ENCODE results near the gene PARP6. TPM values are rescaled to one million over a fixed set of nuclear protein-coding genes. Genes with fewer than 3 reads are reported as not detected.
A peak's percentile ranks its signal among the peaks of the same experiment; 100 is the strongest.

PARP6 gene
- total RNA-seq, 2 experiments from 2014 or later: 48.7 to 50.1 TPM

DNA sequence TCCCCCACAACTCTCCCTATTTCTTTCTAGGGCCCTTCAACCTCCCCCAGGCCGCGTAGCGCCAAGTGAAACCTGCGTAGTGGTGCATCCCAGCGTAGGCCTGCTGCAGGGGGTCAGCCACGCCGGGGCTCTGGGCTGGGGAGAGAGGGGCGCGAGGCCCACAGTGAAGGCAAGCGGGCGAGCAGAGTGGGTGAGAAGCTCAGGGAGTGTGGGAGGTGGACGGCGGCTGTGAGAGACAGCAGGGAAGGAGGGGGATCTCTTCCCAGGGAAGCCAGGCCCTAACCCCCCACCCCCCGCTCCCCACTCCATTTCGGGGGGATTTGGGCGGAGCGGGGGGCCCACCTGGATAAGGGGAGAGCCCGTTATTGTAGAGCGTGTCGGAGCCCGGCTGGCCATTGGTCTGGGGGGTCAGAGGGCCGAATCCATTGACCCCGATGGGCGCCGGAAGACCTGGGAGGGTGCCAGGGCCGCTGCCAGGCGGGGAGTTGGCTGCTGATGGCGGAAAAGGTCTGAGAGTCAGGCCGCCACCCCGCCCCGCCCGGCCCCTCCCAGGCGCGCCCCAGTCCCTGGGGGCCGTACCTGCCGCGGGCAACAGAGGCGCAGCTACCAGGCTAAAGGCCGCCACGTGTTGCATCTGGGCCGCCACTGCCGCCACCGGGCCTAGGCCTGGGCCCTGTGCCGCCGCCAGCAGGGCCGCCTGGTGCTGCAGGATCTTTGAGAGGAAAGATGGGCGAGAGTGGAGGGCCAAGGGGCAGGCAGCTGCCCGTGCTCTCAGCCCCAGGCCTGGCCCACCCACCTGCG lies 16.6 kb upstream of the PARP6 start:
- H3K9me3 Mint-ChIP-seq: no peaks in the 10 kb centered on the region
- ChIA-PET POLR2A (interaction anchor here (0.6 kb wide), 1 partner anchor 257 kb away, joined by 3 read pairs; no protein-coding TSS in a partner anchor), CTCF (no interaction called here)
- no peak overlapping the region for H3K27ac Mint-ChIP-seq
- no peaks in the 10 kb centered on the region for H3K36me3 Mint-ChIP-seq (ENCODE audit: low read depth)
- TF ChIP-seq, protein P1, sequence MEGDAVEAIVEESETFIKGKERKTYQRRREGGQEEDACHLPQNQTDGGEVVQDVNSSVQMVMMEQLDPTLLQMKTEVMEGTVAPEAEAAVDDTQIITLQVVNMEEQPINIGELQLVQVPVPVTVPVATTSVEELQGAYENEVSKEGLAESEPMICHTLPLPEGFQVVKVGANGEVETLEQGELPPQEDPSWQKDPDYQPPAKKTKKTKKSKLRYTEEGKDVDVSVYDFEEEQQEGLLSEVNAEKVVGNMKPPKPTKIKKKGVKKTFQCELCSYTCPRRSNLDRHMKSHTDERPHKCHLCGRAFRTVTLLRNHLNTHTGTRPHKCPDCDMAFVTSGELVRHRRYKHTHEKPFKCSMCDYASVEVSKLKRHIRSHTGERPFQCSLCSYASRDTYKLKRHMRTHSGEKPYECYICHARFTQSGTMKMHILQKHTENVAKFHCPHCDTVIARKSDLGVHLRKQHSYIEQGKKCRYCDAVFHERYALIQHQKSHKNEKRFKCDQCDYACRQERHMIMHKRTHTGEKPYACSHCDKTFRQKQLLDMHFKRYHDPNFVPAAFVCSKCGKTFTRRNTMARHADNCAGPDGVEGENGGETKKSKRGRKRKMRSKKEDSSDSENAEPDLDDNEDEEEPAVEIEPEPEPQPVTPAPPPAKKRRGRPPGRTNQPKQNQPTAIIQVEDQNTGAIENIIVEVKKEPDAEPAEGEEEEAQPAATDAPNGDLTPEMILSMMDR (IDR thresholded peaks at IDR 0.05): no peak
- no peak for ATAC-seq
- peaks cover 4% of the 10 kb centered on the region for H3K4me1 Mint-ChIP-seq (ENCODE audit: low read depth)
- no peak overlapping the region for H3K4me3 Mint-ChIP-seq
- H3K27me3 Mint-ChIP-seq: no peaks in the 10 kb centered on the region
- DNase-seq: no peak
- intact Hi-C loops (cut with micrococcal nuclease): no loop called here

DNA sequence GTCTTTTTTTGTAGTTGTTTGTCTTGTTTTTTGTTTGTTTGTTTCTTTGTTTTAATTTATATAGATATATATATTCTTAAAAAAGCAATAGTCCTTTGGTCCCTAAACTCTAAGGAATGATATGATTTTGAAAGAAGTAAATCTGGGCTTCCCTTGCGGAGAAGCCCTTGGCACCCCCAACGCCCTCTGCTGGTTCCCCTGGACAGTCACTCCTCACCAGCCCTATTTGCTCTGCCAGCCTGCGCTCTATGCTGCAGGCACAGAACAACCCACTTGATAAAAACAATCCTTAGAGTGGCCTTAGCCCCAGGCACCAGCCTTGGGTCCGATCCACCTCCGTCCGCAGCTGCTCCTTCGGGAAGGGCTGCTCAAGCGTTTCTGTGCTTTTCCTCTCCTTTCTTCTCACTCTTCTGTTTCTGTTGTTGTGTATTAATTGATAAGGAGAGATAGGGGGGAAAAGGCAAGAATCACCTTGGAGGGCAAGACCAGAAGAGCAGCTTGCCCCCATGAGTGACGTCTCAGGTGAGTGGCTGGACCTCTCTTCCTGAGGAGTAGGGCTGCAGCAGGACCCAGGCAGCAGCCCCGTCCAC lies 13.7 kb upstream of the PARP6 start:
- intact Hi-C loops (cut with micrococcal nuclease): no loop called here
- Mint-ChIP-seq H3K36me3 (ENCODE audit: low read depth) (no peaks in the 10 kb centered on the region), H3K27ac (no peak overlapping the region), H3K4me1 (ENCODE audit: low read depth) (peaks cover 4% of the 10 kb centered on the region), H3K27me3 (no peaks in the 10 kb centered on the region), H3K9me3 (no peaks in the 10 kb centered on the region), H3K4me3 (no peak overlapping the region)
- peak; percentile 56 for DNase-seq
- TF ChIP-seq, protein P1 (IDR thresholded peaks at IDR 0.05): peak; percentile 66
- ChIA-PET POLR2A (interaction anchor here (0.6 kb wide), 1 partner anchor 20 kb away, joined by 3 read pairs; no protein-coding TSS in a partner anchor), CTCF (interaction anchor here (0.7 to 5.0 kb wide), 10 partner anchors 12 to 1579 kb away, joined by 3 to 34 read pairs (median 4); partner anchors contain the start of gene GRAMD2A)
- peak; percentile 72 for ATAC-seq

DNA sequence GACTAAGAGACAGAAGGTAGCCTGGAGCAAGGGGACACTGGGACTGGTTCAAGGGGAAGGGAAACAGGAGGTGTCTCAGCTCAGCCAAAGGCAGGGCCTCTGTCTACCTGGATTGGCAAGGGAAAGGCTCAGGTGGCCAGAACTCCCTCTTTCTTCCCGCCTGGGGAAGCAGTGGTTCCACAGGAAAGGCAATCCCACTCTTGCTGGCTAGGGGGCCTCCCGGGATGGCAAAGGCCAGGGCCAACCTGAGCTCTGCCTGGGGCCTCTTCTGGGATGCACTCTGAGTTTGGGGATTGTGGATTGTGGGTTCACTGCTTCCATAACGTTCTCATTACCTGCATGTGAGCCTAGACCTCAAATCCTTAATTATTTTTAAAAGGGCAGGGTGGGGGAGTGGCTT lies 13.0 kb upstream of the PARP6 start:
- ATAC-seq: no peak
- intact Hi-C loops (cut with micrococcal nuclease): no loop called here
- no peak for DNase-seq

DNA sequence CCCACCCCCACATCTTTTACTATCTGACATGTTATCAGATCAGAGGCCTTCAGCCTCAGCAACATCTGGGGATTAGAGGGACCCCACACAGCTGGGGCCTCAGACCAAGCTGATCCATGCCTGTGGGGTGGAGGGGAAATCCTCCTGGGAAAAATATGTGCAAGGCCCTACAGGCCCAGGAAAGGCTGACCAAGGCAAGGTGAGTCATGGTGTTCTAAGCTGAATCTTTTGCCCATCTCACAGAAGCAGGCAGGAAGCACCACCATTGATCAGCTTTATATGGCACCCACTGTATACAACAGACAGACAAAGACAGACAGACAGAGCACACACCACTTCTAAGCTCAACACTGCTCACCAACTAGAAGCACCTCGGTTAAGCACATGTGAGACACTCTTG lies 12.4 kb upstream of the PARP6 start:
- no peak overlapping the region for H3K27ac Mint-ChIP-seq
- POLR2A ChIA-PET: interaction anchor here (0.5 to 1.2 kb wide), 2 partner anchors 11 to 69 kb away, joined by 3 to 4 read pairs; no protein-coding TSS in a partner anchor
- H3K4me3 Mint-ChIP-seq: no peak overlapping the region
- H3K9me3 Mint-ChIP-seq: no peaks in the 10 kb centered on the region
- CTCF ChIA-PET: interaction anchor here (1.4 to 5.0 kb wide), 3 partner anchors 11 to 85 kb away, joined by 4 to 34 read pairs (median 22); partner anchors contain the start of gene GRAMD2A
- DNase-seq: no peak
- intact Hi-C loops (cut with micrococcal nuclease): no loop called here
- peaks cover 4% of the 10 kb centered on the region for H3K4me1 Mint-ChIP-seq (ENCODE audit: low read depth)
- H3K36me3 Mint-ChIP-seq (ENCODE audit: low read depth): no peaks in the 10 kb centered on the region
- TF ChIP-seq, protein P1 (IDR thresholded peaks at IDR 0.05): no peak
- ATAC-seq: no peak
- no peaks in the 10 kb centered on the region for H3K27me3 Mint-ChIP-seq

More for the DNA sequence above, 13.0 kb upstream of the PARP6 start:
- H3K4me1 Mint-ChIP-seq (ENCODE audit: low read depth): peaks cover 4% of the 10 kb centered on the region
- TF ChIP-seq, protein P1 (IDR thresholded peaks at IDR 0.05): no peak
- POLR2A ChIA-PET: interaction anchor here (0.5 to 1.2 kb wide), 2 partner anchors 12 to 70 kb away, joined by 3 to 4 read pairs; no protein-coding TSS in a partner anchor
- H3K36me3 Mint-ChIP-seq (ENCODE audit: low read depth): no peaks in the 10 kb centered on the region
- H3K27ac Mint-ChIP-seq: no peak overlapping the region
- H3K27me3 Mint-ChIP-seq: no peaks in the 10 kb centered on the region
- no peak overlapping the region for H3K4me3 Mint-ChIP-seq
- CTCF ChIA-PET: interaction anchor here (1.2 to 5.0 kb wide), 5 partner anchors 11 to 86 kb away, joined by 3 to 34 read pairs (median 5); partner anchors contain the start of gene GRAMD2A
- no peaks in the 10 kb centered on the region for H3K9me3 Mint-ChIP-seq
